SU-DHL-6 (cell line): Measurements from ENCODE around the gene KRT9.

Source experiments
- EZH2phosphoT487 ChIP-seq: fragments of 200-600 bp; sonication (generic), shearing (Covaris generic); conservative IDR thresholded peaks from 2 replicates; pipeline ENCODE4 v1.6.1; 2018; ENCODE audit warnings: mild to moderate bottlenecking, antibody characterized with exemption, low read length, moderate library complexity, mixed read lengths
- TF ChIP-seq, protein P1 (sequence below): fragments of 200-600 bp; sonication (generic); IDR thresholded peaks from one replicate; pipeline ENCODE4 v1.5.1; 2017; ENCODE audit warnings: antibody characterized with exemption, mild to moderate bottlenecking, low read length, moderate library complexity; ENCODE audit not compliant: insufficient read depth, poor library complexity, severe bottlenecking

DNA sequence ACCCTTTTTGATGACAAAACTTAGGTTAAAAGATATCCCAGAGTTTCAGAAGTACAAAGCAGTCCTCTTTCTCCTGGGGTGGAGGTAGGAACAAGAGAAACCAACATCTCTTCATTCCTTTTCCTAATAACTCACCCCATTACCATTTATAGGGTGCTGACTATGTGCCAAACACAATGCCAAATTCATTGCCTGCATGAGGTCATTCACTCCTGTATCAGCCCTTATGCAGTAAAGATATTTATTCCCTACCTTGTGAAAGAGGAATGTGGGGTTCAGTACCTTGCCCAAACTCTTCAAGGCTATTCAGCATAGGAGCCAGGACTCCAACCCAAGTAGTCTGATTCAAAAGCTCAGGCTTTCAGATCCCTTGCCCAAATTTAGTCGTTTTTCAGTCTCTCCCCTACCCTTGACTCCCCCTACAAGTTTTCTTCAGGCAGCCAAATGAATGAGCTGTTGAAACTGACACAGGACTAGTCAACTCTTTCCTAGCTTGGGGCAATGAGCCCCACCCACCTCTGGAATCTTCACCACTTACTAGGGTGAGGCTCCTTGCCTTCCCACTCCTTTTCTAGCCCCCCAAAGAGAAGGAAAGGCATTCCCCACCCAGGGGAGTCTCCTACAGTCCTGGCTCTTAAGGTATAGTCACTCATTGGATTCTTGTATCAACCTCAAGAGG lies 9.0 kb upstream of the KRT9 start:
- TF ChIP-seq, protein P1, sequence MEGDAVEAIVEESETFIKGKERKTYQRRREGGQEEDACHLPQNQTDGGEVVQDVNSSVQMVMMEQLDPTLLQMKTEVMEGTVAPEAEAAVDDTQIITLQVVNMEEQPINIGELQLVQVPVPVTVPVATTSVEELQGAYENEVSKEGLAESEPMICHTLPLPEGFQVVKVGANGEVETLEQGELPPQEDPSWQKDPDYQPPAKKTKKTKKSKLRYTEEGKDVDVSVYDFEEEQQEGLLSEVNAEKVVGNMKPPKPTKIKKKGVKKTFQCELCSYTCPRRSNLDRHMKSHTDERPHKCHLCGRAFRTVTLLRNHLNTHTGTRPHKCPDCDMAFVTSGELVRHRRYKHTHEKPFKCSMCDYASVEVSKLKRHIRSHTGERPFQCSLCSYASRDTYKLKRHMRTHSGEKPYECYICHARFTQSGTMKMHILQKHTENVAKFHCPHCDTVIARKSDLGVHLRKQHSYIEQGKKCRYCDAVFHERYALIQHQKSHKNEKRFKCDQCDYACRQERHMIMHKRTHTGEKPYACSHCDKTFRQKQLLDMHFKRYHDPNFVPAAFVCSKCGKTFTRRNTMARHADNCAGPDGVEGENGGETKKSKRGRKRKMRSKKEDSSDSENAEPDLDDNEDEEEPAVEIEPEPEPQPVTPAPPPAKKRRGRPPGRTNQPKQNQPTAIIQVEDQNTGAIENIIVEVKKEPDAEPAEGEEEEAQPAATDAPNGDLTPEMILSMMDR: no peak
- TF ChIP-seq EZH2phosphoT487: no peak
